ENCODE results near the gene PDLIM1.

PDLIM1 gene

GRCh38 chr10:95304463-95304862 lies 13.7 kb upstream of the PDLIM1 start:
- Histone ChIP-seq H3K4me3 (ENCODE audit: low read length in 2 of 2) (no peak overlapping the region), H2AK5ac (ENCODE audit: low read depth, low read length) (no peak overlapping the region), H4K91ac (ENCODE audit: low read depth, low read length, poor library complexity) (no peak overlapping the region), H3K9me3 (replicated peaks in 1 of 2; ENCODE audit: control insufficient read depth in 2 of 2, insufficient read depth in 1 of 2, low read depth in 1 of 2, low read length in 2 of 2) (no peaks in the 10 kb centered on the region), H3K4ac (ENCODE audit: low read length) (no peak overlapping the region), H3K79me1 (ENCODE audit: low read depth, low read length) (no peaks in the 10 kb centered on the region), H3K27me3 (ENCODE audit: control insufficient read depth in 3 of 3, insufficient read depth in 3 of 3, low read depth in 1 of 3, low read length in 3 of 3) (peaks cover 0 to 2% (median 0%) of the 10 kb centered on the region in 3 experiments), H3K23ac (ENCODE audit: low read depth, low read length, poor library complexity) (no peak overlapping the region), H2BK5ac (ENCODE audit: low read length) (no peak overlapping the region), H2BK120ac (ENCODE audit: low read depth, low read length) (no peak overlapping the region), H2BK12ac (ENCODE audit: low read length) (no peak overlapping the region), H4K8ac (ENCODE audit: low read depth, low read length) (no peak overlapping the region), H3K36me3 (replicated peaks in 1 of 2; ENCODE audit: control insufficient read depth in 2 of 2, insufficient read depth in 2 of 2, low read length in 2 of 2) (no peaks in the 10 kb centered on the region), H3K18ac (ENCODE audit: low read length) (no peak overlapping the region), H3K9ac (ENCODE audit: low read depth, low read length, poor library complexity) (no peak overlapping the region), H2BK15ac (ENCODE audit: low read length) (no peak overlapping the region), H3K4me1 (ENCODE audit: control insufficient read depth in 2 of 2, insufficient read depth in 1 of 2, low read depth in 1 of 2, low read length in 2 of 2) (peaks cover 0 to 11% of the 10 kb centered on the region in 2 donors), H3K14ac (ENCODE audit: low read length) (no peak overlapping the region), H3K4me2 (ENCODE audit: insufficient read depth, low read length, poor library complexity, severe bottlenecking) (no peak overlapping the region), H3K27ac (replicated peaks; ENCODE audit: low read length) (no peak overlapping the region), H2AFZ (ENCODE audit: low read length) (no peak overlapping the region)
- WGBS, 2 donors (ENCODE audit: extremely low coverage in 2 of 2, insufficient read length in 2 of 2, insufficient replicate concordance in 1 of 2) = no CpG with 5 or more reads among the region's 4 CpGs
- no peak for DNase-seq (ENCODE audit: low spot score)

- Histone ChIP-seq H4K8ac (ENCODE audit: low read depth, low read length) (no peak overlapping the region), H3K9ac (ENCODE audit: low read depth, low read length, poor library complexity) (no peak overlapping the region), H3K27ac (replicated peaks; ENCODE audit: low read length) (no peak overlapping the region), H3K27me3 (ENCODE audit: control insufficient read depth in 3 of 3, insufficient read depth in 3 of 3, low read depth in 1 of 3, low read length in 3 of 3) (peaks cover 0 to 2% (median 0%) of the 10 kb centered on the region in 3 experiments), H3K79me1 (ENCODE audit: low read depth, low read length) (no peaks in the 10 kb centered on the region), H2BK12ac (ENCODE audit: low read length) (no peak overlapping the region), H3K4ac (ENCODE audit: low read length) (no peak overlapping the region), H3K14ac (ENCODE audit: low read length) (no peak overlapping the region), H4K91ac (ENCODE audit: low read depth, low read length, poor library complexity) (no peak overlapping the region), H3K18ac (ENCODE audit: low read length) (no peak overlapping the region), H3K36me3 (replicated peaks in 1 of 2; ENCODE audit: control insufficient read depth in 2 of 2, insufficient read depth in 2 of 2, low read length in 2 of 2) (no peaks in the 10 kb centered on the region), H2BK120ac (ENCODE audit: low read depth, low read length) (no peak overlapping the region), H2AK5ac (ENCODE audit: low read depth, low read length) (no peak overlapping the region), H3K4me3 (ENCODE audit: low read length in 2 of 2) (no peak overlapping the region), H3K4me2 (ENCODE audit: insufficient read depth, low read length, poor library complexity, severe bottlenecking) (no peak overlapping the region), H2BK5ac (ENCODE audit: low read length) (no peak overlapping the region), H3K9me3 (replicated peaks in 1 of 2; ENCODE audit: control insufficient read depth in 2 of 2, insufficient read depth in 1 of 2, low read depth in 1 of 2, low read length in 2 of 2) (no peaks in the 10 kb centered on the region), H3K23ac (ENCODE audit: low read depth, low read length, poor library complexity) (no peak overlapping the region), H2AFZ (ENCODE audit: low read length) (no peak overlapping the region), H3K4me1 (ENCODE audit: control insufficient read depth in 2 of 2, insufficient read depth in 1 of 2, low read depth in 1 of 2, low read length in 2 of 2) (peaks cover 0 to 11% of the 10 kb centered on the region in 2 donors), H2BK15ac (ENCODE audit: low read length) (no peak overlapping the region)
- DNase-seq (ENCODE audit: low spot score) = no peak
- no CpG with 5 or more reads among the region's 1 CpG for WGBS, 2 donors (ENCODE audit: extremely low coverage in 2 of 2, insufficient read length in 2 of 2, insufficient replicate concordance in 1 of 2)
Measured at GRCh38 chr10:95303950-95304349, 13.1 kb upstream of the PDLIM1 start.

DNA sequence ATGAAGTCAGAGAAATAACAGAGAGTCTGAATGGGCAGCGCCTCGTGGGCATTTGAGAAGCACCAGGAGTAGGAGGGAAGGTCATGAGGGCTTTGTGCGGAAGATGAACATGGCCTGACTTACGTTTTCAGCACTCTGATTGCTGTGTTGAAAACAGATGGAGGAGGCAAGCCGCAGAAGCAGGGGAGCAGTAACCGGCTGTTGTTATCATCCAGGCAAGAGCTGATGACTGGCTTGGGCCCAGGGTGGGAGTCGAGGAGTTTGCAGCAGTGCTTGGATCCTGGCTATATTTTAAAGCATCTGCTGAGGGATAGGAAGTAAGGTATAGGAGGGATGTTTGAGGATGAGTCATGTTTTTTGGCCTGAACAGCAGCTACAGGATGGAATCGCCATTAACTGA lies 12.7 kb upstream of the PDLIM1 start:
- Histone ChIP-seq H3K4me1 (ENCODE audit: control insufficient read depth in 2 of 2, insufficient read depth in 1 of 2, low read depth in 1 of 2, low read length in 2 of 2) (peaks cover 0 to 11% of the 10 kb centered on the region in 2 donors), H3K18ac (ENCODE audit: low read length) (peak overlapping the region; percentile 15)
- WGBS, 2 donors (ENCODE audit: extremely low coverage in 2 of 2, insufficient read length in 2 of 2, insufficient replicate concordance in 1 of 2) = no CpG with 5 or more reads among the region's 8 CpGs

DNA sequence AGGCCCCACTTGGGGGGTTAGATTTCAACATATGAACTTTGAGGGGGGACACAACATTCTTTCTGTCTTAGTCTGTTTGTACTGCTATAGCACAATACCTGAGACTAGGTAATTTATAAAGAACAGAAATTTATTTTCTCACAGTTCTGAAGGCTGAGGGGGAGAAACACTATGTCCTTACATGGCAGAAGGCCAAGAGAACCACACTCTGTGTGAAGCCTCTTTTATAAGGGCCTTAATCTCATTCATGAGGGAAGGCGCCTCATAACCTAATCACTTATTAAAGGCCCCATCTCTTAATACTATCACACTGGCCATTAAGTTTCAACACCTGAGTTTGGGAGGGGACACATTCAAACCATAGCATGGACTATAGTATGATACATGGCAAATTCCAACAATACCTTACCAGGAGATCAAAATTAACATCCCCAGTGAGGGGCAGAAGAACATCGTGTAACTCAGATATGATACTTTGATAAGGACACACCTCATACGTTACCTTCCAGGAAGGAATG lies 9.3 kb upstream of the PDLIM1 start:
- Histone ChIP-seq H2AFZ (ENCODE audit: low read length) (no peak overlapping the region), H4K8ac (ENCODE audit: low read depth, low read length) (no peak overlapping the region), H3K27ac (replicated peaks; ENCODE audit: low read length) (no peak overlapping the region), H2BK5ac (ENCODE audit: low read length) (no peak overlapping the region), H3K4me3 (ENCODE audit: low read length in 2 of 2) (no peak overlapping the region), H3K14ac (ENCODE audit: low read length) (no peak overlapping the region), H3K79me1 (ENCODE audit: low read depth, low read length) (no peaks in the 10 kb centered on the region), H2BK120ac (ENCODE audit: low read depth, low read length) (no peak overlapping the region), H3K18ac (ENCODE audit: low read length) (no peak overlapping the region), H3K9ac (ENCODE audit: low read depth, low read length, poor library complexity) (no peak overlapping the region), H3K36me3 (replicated peaks in 1 of 2; ENCODE audit: control insufficient read depth in 2 of 2, insufficient read depth in 2 of 2, low read length in 2 of 2) (no peaks in the 10 kb centered on the region), H3K9me3 (replicated peaks in 1 of 2; ENCODE audit: control insufficient read depth in 2 of 2, insufficient read depth in 1 of 2, low read depth in 1 of 2, low read length in 2 of 2) (no peaks in the 10 kb centered on the region), H3K4ac (ENCODE audit: low read length) (no peak overlapping the region), H3K27me3 (ENCODE audit: control insufficient read depth in 3 of 3, insufficient read depth in 3 of 3, low read depth in 1 of 3, low read length in 3 of 3) (peaks cover 0 to 20% (median 6%) of the 10 kb centered on the region in 3 experiments), H2BK15ac (ENCODE audit: low read length) (no peak overlapping the region), H4K91ac (ENCODE audit: low read depth, low read length, poor library complexity) (no peak overlapping the region), H2BK12ac (ENCODE audit: low read length) (no peak overlapping the region), H2AK5ac (ENCODE audit: low read depth, low read length) (no peak overlapping the region), H3K4me1 (ENCODE audit: control insufficient read depth in 2 of 2, insufficient read depth in 1 of 2, low read depth in 1 of 2, low read length in 2 of 2) (peaks cover 0 to 13% of the 10 kb centered on the region in 2 donors), H3K23ac (ENCODE audit: low read depth, low read length, poor library complexity) (no peak overlapping the region), H3K4me2 (ENCODE audit: insufficient read depth, low read length, poor library complexity, severe bottlenecking) (no peak overlapping the region)
- no CpG with 5 or more reads among the region's 3 CpGs for WGBS, 2 donors (ENCODE audit: extremely low coverage in 2 of 2, insufficient read length in 2 of 2, insufficient replicate concordance in 1 of 2)
- no peak for DNase-seq (ENCODE audit: low spot score)

More for the DNA sequence above, 12.7 kb upstream of the PDLIM1 start:
- DNase-seq (ENCODE audit: low spot score) = no peak
- H2BK15ac ChIP-seq (ENCODE audit: low read length) = no peak overlapping the region
- H3K27ac ChIP-seq (replicated peaks; ENCODE audit: low read length) = no peak overlapping the region
- no peak overlapping the region for H3K4ac ChIP-seq (ENCODE audit: low read length)
- no peaks in the 10 kb centered on the region for H3K36me3 ChIP-seq (replicated peaks in 1 of 2; ENCODE audit: control insufficient read depth in 2 of 2, insufficient read depth in 2 of 2, low read length in 2 of 2)
- H3K27me3 ChIP-seq (ENCODE audit: control insufficient read depth in 3 of 3, insufficient read depth in 3 of 3, low read depth in 1 of 3, low read length in 3 of 3) = peaks cover 0 to 2% (median 0%) of the 10 kb centered on the region in 3 experiments
- H3K4me3 ChIP-seq (ENCODE audit: low read length in 2 of 2) = no peak overlapping the region
- no peak overlapping the region for H2AFZ ChIP-seq (ENCODE audit: low read length)
- no peak overlapping the region for H4K8ac ChIP-seq (ENCODE audit: low read depth, low read length)
- no peaks in the 10 kb centered on the region for H3K9me3 ChIP-seq (replicated peaks in 1 of 2; ENCODE audit: control insufficient read depth in 2 of 2, insufficient read depth in 1 of 2, low read depth in 1 of 2, low read length in 2 of 2)
- H3K14ac ChIP-seq (ENCODE audit: low read length) = no peak overlapping the region
- H3K9ac ChIP-seq (ENCODE audit: low read depth, low read length, poor library complexity) = no peak overlapping the region
- no peak overlapping the region for H2BK120ac ChIP-seq (ENCODE audit: low read depth, low read length)
- H2AK5ac ChIP-seq (ENCODE audit: low read depth, low read length) = no peak overlapping the region
- H3K23ac ChIP-seq (ENCODE audit: low read depth, low read length, poor library complexity) = no peak overlapping the region
- H2BK5ac ChIP-seq (ENCODE audit: low read length) = no peak overlapping the region
- no peak overlapping the region for H4K91ac ChIP-seq (ENCODE audit: low read depth, low read length, poor library complexity)
- no peak overlapping the region for H2BK12ac ChIP-seq (ENCODE audit: low read length)
- no peaks in the 10 kb centered on the region for H3K79me1 ChIP-seq (ENCODE audit: low read depth, low read length)
- H3K4me2 ChIP-seq (ENCODE audit: insufficient read depth, low read length, poor library complexity, severe bottlenecking) = no peak overlapping the region
